Measurements from ENCODE around the gene PCSK7. TPM values are rescaled to one million over a fixed set of nuclear protein-coding genes. Genes with fewer than 3 reads are reported as not detected.

Gene PCSK7
- total and polyA plus RNA-seq, 10 of the 15 experiments (the other 5 are each of a cell fraction or from before 2014, with no cell fraction given), result 5.5 to 81.5 (median 51.6) TPM

DNA sequence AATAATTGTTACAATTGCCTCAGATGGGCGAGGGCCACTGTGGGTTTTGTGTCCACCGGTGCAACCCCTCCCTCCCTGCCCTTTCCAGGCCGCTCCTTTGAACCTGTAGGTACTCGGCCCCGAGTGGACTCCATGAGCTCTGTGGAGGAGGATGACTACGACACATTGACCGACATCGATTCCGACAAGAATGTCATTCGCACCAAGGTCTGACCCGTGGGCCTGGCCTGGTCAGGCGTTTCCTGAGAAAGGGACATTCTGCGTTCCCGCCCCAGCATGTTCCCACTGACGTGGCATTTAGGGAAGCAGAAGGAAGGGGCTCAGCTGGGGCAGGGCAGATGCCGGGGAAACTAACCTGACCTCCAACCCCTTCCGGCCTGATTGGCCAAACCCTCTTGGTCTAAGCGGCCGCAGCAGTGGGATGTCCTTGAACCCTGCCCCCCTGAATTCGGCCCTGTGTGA is 43.2 kb downstream of the PCSK7 start (continued):
- TF ChIP-seq, protein P1, sequence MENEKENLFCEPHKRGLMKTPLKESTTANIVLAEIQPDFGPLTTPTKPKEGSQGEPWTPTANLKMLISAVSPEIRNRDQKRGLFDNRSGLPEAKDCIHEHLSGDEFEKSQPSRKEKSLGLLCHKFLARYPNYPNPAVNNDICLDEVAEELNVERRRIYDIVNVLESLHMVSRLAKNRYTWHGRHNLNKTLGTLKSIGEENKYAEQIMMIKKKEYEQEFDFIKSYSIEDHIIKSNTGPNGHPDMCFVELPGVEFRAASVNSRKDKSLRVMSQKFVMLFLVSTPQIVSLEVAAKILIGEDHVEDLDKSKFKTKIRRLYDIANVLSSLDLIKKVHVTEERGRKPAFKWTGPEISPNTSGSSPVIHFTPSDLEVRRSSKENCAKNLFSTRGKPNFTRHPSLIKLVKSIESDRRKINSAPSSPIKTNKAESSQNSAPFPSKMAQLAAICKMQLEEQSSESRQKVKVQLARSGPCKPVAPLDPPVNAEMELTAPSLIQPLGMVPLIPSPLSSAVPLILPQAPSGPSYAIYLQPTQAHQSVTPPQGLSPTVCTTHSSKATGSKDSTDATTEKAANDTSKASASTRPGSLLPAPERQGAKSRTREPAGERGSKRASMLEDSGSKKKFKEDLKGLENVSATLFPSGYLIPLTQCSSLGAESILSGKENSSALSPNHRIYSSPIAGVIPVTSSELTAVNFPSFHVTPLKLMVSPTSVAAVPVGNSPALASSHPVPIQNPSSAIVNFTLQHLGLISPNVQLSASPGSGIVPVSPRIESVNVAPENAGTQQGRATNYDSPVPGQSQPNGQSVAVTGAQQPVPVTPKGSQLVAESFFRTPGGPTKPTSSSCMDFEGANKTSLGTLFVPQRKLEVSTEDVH (IDR thresholded peaks at IDR 0.05; ENCODE audit: low read depth, partially characterized antibody), result no peak

DNA sequence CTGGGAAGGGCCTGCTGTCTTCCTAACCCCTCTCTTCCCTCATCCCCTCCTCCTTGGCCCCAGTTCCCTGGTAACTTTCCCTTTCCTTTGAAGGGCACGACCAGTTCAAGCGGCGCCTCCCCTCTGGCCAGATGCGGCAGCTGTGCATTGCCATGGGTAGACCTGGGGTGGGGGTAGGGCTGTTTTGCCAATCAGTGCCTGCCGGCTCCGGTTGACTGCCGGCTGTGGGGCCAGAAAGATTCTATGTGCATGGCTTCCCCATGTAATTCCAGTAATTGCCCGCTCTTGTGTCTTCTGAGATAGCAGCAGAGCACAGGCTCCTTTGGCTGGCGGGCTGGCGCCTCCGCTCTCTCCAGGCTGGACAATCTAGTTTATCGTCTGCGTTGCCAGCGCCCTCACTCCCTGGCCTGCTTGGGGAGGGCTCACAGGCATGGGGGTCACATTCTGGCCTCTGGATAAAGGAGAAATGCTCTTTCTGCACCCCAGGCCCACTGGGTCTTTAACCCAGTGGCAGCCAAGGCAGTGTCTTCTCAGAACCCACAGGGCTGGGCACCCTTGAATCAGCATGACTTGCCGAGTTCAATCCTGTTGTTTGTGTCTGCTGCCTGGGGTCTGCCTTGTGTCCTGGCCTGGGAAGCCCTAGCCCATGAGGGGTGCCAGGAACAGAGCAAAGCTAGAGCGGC is 43.9 kb downstream of the PCSK7 start:
- Histone ChIP-seq H4K20me1 (ENCODE audit: control insufficient read depth, insufficient read depth) (no peaks in the 10 kb centered on the region), H2AFZ (ENCODE audit: control insufficient read depth, low read depth, low read length) (no peak overlapping the region), H3K79me2 (ENCODE audit: control insufficient read depth, insufficient read depth, low read length) (no peaks in the 10 kb centered on the region), H3K4me2 (ENCODE audit: control insufficient read depth, insufficient read depth) (no peak overlapping the region), H3K4me1 (ENCODE audit: control insufficient read depth, insufficient read depth, low read length) (peaks cover 36% of the 10 kb centered on the region), H3K4me3 (no peak overlapping the region), H3K9ac (ENCODE audit: control insufficient read depth, insufficient read depth, low read length) (no peak overlapping the region), H3K9me3 (replicated peaks; ENCODE audit: control insufficient read depth, insufficient read depth, low read length) (no peaks in the 10 kb centered on the region), H3K27ac (ENCODE audit: control insufficient read depth, insufficient read depth) (no peak overlapping the region), H3K27me3 (replicated peaks in 1 of 2; ENCODE audit: control insufficient read depth in 2 of 2, insufficient read depth in 2 of 2, low read length in 1 of 2) (no peaks in the 10 kb centered on the region), H3K36me3 (ENCODE audit: control insufficient read depth in 2 of 2, insufficient read depth in 2 of 2, low read length in 1 of 2) (peaks cover 6 to 7% of the 10 kb centered on the region in 2 experiments; a peak in 3 of 4 replicates)
- in situ Hi-C loops (cut with MboI) (no loop called here), intact Hi-C loops (cut with micrococcal nuclease; ENCODE audit: unreplicated experiment) (no loop called here)
- ChIA-PET SMC1A (ENCODE audit: uncharacterized antibody, unreplicated experiment) (interaction anchor here (1.2 kb wide), 1 partner anchor 8 kb away, joined by 3 read pairs; no protein-coding TSS in a partner anchor), POLR2A (interaction anchor here (3.3 kb wide), 1 partner anchor 9 kb away, joined by 14 read pairs; the partner anchor contains the start of gene SIDT2), RAD21 (ENCODE audit: unreplicated experiment) (interaction anchor here (2.1 kb wide), 1 partner anchor 8 kb away, joined by 6 read pairs; no protein-coding TSS in a partner anchor), CTCF (interaction anchor here (1.7 kb wide), 1 partner anchor 8 kb away, joined by 9 read pairs; no protein-coding TSS in a partner anchor)
- WGBS (ENCODE audit: insufficient coverage, insufficient replicate concordance, low lambda C conversion rate, missing lambda C conversion rate), result over 99% methylated on average over 15 of the region's 16 CpGs
- FAIRE-seq, result no peak
- TF ChIP-seq GATAD2B (conservative IDR thresholded peaks at IDR 0.05; ENCODE audit: low read depth), result no peak
- TF ChIP-seq POU2F2 (IDR thresholded peaks at IDR 0.05; ENCODE audit: borderline replicate concordance, low read depth, low read length), result no peak
- no peak for TF ChIP-seq SP1 (IDR thresholded peaks at IDR 0.05; ENCODE audit: low read depth, low read length)
- TF ChIP-seq ASH2L (IDR thresholded peaks at IDR 0.05; ENCODE audit: borderline replicate concordance, low read depth), result no peak
- TF ChIP-seq KDM1A (IDR thresholded peaks at IDR 0.05; ENCODE audit: borderline replicate concordance), result no peak
- no peak for TF ChIP-seq CBFB (IDR thresholded peaks at IDR 0.05; ENCODE audit: low read depth)
- no peak for TF ChIP-seq SMAD5 (IDR thresholded peaks at IDR 0.05; ENCODE audit: low read depth)
- no peak for TF ChIP-seq DPF2 (IDR thresholded peaks at IDR 0.05)
- ATAC-seq, result no peak
- no TSS peak for BruUV-seq (replicated peaks)
- no peak for DNase-seq (ENCODE audit: low read depth, low spot score)

Measured in GM12878 (cell line).